ENCODE data around the gene SNED1.
A peak's percentile ranks its signal among the peaks of the same experiment; 100 is the strongest.

SNED1 gene

GRCh38 chr2:240997856-240998705 is at the start of gene SNED1:
Gene SNED1, plus strand, starts transcription at chr2:240998618. Its CDS starts 220 bp downstream, at chr2:240998838.
- DNase-seq (ENCODE audit: low read depth in 2 of 2, low spot score in 1 of 2), result peak in 1 of 2 donors; percentile 37

GRCh38 chr2:240948905-240949790 is 49.3 kb upstream of the SNED1 start:
- no peak for DNase-seq (ENCODE audit: low read depth in 2 of 2, low spot score in 1 of 2)

GRCh38 chr2:240949791-240950705 is 48.4 kb upstream of the SNED1 start:
- DNase-seq (ENCODE audit: low read depth in 2 of 2, low spot score in 1 of 2), result no peak

DNA sequence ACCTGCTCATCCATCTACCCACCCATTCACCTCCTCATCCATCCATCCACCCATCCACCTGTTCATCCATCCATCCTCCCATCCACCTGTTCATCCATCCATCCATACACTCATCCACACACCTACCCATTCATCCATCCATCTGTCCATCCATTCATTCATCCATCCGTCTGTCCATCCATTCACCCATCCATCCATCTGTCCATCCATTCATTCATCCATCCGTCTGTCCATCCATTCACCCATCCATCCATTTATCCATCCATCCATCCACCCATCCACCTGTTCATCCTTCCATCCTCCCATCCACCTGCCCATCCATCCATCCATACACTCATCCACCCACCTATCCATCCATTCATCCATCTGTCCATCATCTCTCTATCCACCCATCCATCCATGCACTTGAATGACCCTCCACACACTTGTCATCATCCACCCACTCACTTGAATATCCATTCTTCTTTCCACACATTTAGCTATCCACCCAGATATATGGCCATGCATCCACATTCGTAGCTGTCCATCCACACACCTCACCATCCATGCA is 47.3 kb upstream of the SNED1 start:
- no peak for DNase-seq (ENCODE audit: low read depth in 2 of 2, low spot score in 1 of 2)

DNA sequence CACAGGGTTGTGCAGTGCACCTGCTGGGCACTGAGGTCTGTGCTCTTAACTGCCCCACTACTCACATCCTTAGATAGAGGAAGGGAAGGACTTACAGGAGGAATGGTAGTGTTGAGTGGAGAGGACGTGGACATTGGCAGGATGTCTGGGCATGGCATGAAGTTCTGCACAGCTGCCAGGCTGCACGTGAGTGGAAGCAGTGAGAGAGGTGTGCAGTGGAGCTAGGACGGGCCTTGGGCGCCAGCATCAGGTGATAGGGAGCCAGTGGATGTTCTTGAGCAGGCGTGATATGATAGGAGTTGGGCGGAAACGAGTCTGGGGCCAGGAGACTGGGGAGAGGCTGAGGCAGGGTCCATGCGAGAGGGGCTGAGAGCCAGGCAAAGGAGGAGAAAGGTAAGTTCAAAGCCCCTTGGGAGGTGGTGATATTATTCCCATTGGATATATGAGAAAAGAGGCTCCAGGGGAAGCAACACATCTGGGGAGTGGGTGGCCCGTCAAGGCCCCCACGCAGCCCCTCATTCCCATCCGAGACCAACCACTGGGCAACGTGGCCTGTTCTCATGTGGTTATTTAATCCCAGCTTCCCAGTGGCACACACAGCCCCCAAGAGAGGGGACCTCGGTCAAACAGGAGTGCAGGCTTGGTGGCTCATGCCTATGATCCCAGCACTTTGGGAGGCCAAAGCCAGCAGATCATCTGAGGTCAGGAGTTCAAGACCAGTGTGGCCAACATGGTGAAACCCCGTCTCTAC is 45.7 kb upstream of the SNED1 start:
- no peak for DNase-seq (ENCODE audit: low read depth in 2 of 2, low spot score in 1 of 2)

DNA sequence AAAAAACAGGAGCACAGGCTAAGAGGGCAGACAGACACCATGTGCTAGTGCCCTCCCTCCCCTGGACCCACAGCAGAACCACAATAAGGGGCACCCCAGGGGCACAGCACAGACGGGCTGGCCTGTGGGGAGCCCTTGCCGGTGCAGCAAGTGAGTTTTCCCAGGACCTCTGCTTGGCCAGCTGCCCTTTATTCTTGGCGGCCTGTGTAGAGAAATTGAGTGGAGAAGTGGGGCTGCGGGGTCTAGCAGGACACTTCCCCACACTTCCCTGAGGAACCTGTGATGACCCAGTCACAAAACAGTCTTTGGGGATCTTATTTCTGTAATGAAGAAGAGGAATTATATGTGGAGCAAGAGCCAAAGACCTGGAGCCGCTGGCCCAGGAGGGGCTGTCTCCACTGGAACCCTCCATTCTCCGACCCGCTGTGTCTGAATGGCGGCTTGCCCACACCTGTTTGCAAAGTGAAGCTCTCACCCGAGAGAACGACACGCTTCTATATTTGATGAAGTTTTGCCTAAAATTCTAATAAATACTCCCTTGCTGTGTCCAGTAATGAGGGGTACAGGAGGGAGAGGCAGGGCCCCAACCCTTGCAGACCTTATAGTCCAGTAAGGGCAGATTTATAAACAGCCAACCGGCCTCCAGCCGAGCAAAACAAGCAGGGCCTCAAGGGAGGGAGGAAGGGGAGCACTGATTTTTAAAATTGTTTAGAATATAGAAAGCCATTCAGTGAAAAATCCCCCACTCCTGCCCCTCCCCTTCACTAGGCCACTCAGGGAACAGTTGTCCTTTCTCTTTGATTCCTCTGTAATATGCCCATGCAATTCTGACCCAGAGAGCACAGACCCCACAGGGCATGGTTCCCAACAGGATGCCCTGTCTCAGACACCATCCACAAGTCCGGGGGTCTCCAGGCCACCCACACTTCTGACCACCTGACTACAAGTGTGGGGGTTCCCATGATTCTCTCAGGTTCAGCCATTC is 44.7 kb upstream of the SNED1 start:
- no peak for DNase-seq (ENCODE audit: low read depth in 2 of 2, low spot score in 1 of 2)

GRCh38 chr2:240954436-240955305 is 43.7 kb upstream of the SNED1 start:
- DNase-seq (ENCODE audit: low read depth in 2 of 2, low spot score in 1 of 2), result no peak

DNA sequence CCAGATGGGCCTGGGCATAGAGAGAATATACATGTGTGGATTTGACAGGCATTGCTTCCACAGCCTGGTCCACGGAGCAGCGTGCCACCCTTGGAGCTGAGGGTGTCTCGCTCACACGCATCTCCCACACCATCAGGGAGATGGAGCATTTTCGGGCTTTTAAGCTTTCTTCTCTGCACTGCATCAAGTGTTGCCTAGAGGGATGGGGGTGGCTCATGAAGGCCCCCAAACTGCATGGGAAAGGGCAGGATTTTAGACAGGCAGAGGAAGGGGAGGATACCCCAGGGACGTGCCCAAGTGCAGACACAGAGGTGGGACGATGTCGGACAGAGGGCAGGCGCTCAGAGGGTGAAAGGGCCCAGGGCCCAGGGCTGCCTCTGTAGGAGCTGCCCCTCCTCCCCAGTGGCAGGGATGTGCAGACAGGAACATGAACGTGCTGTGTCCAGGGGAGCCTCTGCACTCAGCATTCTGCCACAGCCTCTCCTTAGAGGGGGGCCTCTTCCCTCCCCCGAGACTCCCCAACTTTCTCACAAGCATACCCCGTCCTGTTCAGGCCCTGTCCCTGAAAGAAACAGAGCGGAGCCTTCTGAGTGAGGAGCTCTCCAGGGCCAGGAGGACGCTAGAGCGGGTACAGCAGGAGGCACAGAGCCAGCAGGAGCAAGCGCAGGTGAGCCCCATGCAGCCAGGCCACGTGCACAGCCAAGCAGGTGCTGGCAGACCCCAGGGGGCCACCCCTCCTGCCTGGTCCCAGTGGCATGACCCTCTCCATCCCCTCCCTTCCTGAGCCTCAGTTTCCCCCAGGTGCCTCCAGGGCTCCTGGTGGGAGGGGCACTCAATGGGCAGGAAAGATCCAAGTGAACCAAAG is 42.9 kb upstream of the SNED1 start:
- DNase-seq (ENCODE audit: low read depth in 2 of 2, low spot score in 1 of 2), result no peak

DNA sequence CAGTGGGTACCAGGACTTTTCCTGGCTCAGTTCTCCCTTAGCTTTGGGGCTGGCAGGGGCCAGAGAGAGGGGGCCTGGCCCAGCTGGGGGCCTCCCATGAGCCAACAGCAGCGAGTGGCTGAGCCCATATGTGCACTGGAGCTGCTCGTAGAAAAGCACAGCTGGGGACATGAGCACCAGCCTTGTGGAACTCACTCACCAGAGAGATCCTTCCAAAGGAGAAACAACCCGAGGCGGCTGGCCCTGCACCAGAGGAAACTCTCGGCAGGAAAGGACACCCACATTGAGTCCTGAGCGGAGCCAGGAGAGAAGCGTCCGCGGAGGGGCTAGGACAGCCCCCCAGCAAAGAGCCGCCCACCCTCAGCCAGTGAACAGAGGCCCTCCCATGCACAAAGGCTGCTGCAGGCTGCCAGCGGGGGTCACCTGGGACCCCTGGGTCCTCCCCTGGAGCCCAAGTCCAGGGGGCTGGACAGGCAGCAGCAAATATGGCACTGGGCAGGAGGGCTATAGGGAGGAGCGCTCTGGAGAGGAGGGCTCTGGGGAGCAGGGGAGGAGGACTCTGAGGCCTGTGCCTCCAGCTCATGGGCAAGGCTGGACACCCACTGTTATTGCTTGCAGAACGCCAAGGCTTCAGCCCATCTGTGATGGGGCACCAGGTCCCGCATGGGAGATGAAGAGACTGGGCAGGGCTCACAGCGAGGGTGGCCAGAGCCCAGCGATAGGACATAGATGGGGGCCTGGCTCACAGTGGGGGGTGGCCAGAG is 42.1 kb upstream of the SNED1 start:
- no peak for DNase-seq (ENCODE audit: low read depth in 2 of 2, low spot score in 1 of 2)

GRCh38 chr2:240956935-240957655 is 41.3 kb upstream of the SNED1 start:
- no peak for DNase-seq (ENCODE audit: low read depth in 2 of 2, low spot score in 1 of 2)

DNA sequence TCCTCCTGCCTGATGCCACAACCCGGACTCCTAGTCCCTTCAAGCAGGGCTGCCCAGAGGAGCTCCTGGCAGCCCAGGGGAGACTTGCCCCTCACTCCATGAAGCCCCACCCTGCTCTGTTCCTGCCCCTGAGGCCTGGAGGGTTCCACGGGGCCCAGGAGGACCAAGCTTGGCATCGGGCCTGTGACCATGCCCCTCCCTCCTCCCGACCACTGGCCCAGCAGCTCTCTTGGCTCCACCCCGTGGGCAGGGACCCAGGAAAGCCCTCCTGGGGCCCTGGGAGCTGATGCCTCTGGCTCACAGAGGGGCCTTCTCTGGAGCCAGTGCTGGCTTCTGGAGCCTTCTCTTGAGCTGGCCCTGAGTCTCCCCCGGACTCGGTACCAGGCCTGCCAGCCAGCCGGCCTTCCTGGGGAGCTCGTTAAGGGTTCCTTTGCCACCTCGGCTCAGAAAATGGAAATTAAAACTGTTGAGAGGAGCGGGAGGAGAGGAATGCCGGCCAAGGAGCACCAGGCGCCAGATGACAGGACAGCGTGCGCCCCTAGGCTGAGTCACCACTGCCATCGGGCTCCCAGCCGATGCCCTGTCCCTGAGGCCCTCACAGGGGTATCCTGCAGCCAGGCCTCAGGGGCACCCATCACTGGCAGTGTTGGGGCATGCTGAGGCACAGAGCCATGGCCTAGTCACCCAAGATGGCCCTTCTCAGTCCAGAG is 40.6 kb upstream of the SNED1 start:
- no peak for DNase-seq (ENCODE audit: low read depth in 2 of 2, low spot score in 1 of 2)

- DNase-seq (ENCODE audit: low read depth in 2 of 2, low spot score in 1 of 2), result no peak
These were observed 39.8 kb upstream of the SNED1 start for GRCh38 chr2:240958366-240959213.

DNA sequence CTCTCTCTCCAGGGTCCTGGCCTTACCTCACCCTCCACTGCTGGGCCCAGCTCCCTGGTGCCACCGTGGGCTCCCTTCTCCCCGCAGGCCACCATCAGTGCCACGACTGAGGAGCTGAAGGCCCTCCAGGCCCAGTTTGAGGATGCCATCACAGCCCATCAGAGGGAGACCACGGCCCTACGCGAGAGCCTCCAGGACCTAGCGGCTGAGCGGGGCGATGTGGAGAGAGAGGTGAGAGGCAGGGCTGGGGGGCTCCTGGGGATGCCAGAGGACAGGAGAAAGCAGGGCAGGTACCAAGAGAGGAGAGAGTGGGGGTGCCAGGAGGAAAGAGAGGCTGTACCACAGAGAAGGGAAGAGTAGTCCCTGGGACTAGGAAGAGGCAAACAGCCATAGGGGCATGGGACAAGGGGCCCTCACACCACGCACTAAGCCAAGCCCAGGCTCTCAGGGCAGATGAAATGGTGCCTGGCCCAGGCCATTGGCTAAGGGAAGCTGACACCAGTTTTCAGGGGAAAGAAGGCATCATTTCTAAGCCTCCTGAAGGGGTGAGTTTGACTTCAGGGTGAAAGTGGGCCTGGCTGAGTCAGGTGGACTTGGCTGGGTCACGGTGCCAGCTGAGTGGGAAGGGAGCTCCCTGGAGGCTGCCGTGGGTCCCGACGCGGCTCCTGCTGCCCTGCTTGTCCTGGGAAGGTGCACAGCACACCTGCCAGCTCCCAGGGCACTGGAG is 39.0 kb upstream of the SNED1 start:
- DNase-seq (ENCODE audit: low read depth in 2 of 2, low spot score in 1 of 2), result no peak

Data from stimulated activated CD8-positive, alpha-beta memory T cell treated with anti-CD3 and anti-CD28 coated beads, Interleukin-4, amount 100 ng/mL, for 1 hour (primary cell).